ENCODE data around the gene C19orf25.
A peak's percentile ranks its signal among the peaks of the same experiment; 100 is the strongest.
"Not testable (repeated sequence)": the region's sequence is repeated elsewhere in the genome, so short reads cannot be mapped to it uniquely, and the experiment has no call there.

The C19orf25 gene

GRCh38 chr19:1449467-1450442, 29.3 kb downstream of the C19orf25 start, which contains the start of gene APC2:
TSS of gene APC2 (plus strand) at chr19:1450121. CDS start at chr19:1453002, 2,881 bp downstream.
- no peak for DNase-seq (ENCODE audit: low read depth, low spot score)

DNA sequence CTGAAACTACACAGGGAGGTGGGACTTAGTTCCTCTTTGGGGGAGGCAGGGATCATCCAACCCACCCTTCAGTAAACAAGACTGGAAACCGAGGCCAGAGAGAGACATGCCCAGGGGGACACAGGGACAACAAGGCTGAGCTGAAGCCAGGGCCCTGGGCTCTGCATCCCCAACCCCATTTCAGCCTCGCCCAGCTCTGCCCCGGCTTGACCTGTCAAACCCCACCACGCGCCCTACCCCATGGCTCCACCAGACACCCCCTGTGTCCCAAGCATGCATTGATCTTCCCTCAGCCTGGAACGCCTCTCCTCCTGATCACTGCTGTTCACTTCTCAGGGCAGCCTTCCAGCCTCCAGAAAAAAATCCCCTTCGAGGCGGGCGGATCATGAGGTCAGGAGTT, 31.1 kb downstream of the C19orf25 start:
- no peak for DNase-seq (ENCODE audit: low read depth, low spot score)

GRCh38 chr19:1447504-1447903, 31.5 kb downstream of the C19orf25 start:
- no peak for DNase-seq (ENCODE audit: low read depth, low spot score)

DNA sequence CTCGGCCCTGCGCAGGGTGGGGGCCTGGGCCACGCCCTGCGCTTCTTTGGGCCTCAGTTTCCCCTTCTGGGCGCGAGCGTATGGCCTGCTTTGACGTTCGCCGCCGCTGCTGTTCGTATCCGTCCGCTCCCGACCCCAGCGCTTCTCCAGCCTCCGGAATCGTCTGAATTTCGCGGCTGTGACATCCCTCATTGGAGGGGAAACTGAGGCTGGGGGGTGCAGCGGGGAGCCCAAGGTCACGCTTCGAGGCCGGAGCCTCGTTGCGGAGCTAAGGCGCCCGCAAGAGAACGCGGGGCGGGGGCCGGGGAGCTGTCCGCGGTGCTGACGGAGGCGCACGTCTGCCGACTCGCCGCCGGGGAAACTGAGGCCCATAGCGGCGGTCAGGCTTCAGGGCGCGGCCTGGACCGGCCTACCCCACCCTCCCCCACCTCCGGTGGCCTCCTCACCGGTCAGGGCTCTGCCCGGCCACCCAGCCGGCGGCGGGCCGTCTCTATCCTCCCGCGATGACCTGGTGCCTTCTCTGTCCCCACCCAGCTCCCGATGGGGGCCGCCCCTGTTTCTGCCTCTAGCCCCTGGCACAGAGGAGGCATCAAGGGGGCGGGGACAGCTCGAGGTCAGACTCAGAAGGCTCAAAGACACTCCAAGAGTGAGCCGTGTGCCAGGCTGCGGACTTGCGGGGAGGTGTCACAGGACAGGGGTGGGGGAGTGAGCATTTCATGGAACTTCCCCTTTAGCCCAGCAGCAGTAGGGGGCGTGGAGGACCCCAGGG, 32.1 kb downstream of the C19orf25 start:
- DNase-seq (ENCODE audit: low read depth, low spot score), result no peak

DNA sequence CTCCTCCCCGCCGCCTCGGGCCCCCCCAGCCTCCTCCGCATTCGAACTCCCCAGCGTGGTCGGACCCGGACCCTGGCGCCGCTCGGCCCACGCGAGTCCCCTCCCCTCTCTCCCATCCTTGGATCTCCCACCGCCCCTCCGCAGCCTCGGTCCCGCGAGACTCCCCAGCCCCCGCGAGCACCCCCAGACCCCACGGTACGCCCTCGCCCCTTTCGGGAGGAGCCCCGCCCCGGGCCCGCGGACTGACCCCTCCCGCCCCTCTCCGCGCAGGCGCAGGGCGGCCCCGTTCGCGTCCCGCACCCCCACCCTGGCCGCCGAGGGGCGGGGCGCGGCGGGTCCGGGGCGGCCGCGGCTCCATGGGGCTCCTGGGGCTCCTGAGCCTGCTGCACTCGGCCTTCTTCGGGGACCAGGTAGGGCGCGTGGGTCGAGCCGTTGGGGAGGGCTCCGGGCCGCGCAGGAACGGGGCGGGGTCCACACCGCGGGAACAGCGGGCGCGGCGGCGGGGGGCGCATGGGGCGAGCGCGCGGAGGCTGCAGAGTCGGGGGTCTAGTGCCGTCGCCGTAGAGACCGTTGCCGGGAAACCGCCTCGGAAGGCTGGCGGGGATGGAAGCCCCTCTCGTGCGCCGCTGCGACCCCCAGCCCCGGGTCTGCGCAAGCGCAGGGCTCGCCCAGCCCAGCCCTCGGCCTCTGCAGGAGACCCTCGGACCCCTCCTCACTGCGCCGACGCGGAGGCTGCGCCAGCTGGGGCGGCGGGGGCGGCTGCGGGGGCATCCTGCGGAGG, 32.9 kb downstream of the C19orf25 start:
- DNase-seq (ENCODE audit: low read depth, low spot score), result no peak

DNA sequence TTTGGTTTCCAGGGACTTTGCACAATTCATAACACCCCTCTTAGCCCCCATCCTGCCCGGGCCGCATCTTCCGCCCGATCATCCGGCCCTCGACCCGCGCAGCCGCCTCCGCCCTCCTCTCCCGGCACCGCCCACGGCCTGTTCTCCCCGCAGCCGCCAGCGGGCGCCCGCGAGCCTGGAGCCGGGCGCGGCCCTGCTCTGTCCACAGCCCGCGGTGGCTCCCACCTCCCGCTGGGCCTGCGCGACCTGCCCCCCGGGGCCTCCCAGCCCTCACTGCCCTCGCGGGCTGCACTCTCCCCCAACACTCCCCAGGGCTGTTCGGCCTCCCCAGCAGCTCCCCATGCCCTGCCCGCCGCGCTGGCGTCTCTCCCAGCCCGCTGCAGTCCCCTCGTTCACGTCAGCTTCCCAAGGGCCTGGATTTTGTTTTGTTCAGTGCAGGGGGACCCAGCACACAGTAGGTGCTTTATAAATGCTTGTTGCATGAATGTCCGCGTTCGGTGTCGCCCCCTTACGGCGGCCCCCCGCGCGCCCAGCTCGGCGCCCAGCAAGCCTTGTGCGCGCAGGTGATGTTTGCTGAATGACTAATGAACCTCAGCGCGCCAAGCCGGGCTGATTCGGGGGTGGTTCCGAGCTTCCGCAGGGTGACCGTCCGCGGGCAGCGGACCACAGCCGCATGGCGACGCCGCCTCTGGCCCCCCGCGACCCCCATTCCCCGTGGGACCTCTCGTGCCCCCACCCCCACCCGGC, 33.7 kb downstream of the C19orf25 start:
- no peak for DNase-seq (ENCODE audit: low read depth, low spot score)

GRCh38 chr19:1441677-1442438, 37.2 kb downstream of the C19orf25 start:
- DNase-seq (ENCODE audit: low read depth, low spot score), result no peak

DNA sequence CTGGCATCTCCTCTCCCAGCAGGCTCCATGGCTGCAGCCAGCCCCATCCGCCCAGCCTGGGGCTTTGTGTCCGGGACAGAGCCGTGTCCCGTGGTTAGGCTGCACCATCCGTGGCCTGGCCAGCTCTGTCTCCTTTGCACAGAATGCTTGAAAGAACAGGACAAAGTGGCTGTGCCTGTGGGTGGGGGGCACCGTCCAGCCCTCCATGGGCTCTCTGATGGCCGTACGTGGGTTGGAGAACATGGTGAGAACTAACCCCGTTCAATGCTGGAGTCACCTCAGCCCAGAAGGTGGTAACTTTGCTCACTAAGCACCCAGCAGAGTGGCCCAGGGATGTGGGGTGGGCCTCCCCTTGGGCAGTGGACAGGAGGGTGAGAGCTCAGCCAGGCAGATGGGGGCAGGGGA, 38.0 kb downstream of the C19orf25 start:
- DNase-seq (ENCODE audit: low read depth, low spot score), result no peak

- DNase-seq (ENCODE audit: low read depth, low spot score), result no peak
These were observed 38.6 kb downstream of the C19orf25 start for GRCh38 chr19:1440418-1440801.

- DNase-seq (ENCODE audit: low read depth, low spot score), result not testable (repeated sequence)
These were observed 39.2 kb downstream of the C19orf25 start for GRCh38 chr19:1439525-1440417.

- DNase-seq (ENCODE audit: low read depth, low spot score), result no peak
These were observed 40.1 kb downstream of the C19orf25 start for GRCh38 chr19:1438933-1439354.

- DNase-seq (ENCODE audit: low read depth, low spot score), result peak; percentile 90
These were observed 40.7 kb downstream of the C19orf25 start, which contains the start of gene RPS15 for GRCh38 chr19:1438035-1438932. TSS of gene RPS15 (plus strand) at chr19:1438396. CDS start at chr19:1438426, 30 bp downstream.

DNA sequence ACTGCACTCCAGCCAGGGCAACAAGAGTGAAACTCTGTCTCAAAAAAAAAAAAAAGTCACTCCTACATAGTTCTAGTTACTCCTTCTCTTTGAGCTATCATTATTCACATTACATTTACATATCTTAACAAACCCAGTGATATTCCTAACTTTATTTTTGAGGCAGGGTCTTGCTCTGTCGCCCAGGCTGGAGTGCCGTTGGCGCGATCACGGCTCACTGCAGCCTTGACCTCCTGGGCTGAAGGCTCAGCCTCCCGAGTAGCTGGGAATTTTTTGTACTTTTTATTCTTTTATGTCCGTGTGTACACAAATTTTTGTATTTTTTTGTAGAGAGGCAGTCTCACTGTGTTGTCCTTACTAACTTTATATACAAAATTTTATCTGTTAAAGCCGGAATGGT, 41.4 kb downstream of the C19orf25 start:
- DNase-seq (ENCODE audit: low read depth, low spot score), result no peak

- no peak for DNase-seq (ENCODE audit: low read depth, low spot score)
These were observed 43.5 kb downstream of the C19orf25 start for GRCh38 chr19:1435378-1435989.

DNA sequence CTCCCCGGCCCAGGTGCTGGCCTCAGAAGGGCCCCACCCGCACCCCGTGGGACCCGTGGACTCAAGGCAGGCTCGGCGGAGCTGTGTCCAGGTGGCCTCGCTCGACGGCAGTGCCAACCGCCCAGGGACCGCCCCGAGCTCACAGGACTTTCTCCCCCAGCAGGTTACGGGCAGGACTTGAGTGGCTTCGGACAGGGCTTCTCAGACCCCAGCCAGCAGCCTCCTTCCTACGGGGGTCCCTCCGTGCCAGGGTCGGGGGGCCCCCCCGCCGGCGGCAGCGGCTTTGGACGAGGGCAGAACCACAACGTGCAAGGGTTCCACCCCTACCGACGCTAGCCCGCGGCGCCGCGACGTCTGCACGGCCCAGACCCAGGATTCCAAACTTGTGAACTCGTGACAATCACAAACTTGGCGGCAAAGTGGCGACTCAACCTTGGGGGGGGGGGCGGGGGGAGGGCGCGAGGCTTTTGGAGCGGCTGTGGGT, 44.4 kb downstream of the C19orf25 start:
- no peak for DNase-seq (ENCODE audit: low read depth, low spot score)

GRCh38 chr19:1434040-1434366, 45.0 kb downstream of the C19orf25 start:
- no peak for DNase-seq (ENCODE audit: low read depth, low spot score)
